GM12878 (cell line): ENCODE data around the gene TAS2R41. TPM values are rescaled to one million over a fixed set of nuclear protein-coding genes. Genes with fewer than 3 reads are reported as not detected.

ENCODE experiments used
- ATAC-seq: fragments of 200-7000 bp; cut with Tn5 transposase; 3 replicates; pipeline ENCODE4 v1.9.1; 2020; ENCODE audit warnings: mild to moderate bottlenecking, moderate library complexity
- BruUV-seq: library from RNA; stranded (reverse); fragments of 400-500 nt; replicated peaks from 2 replicates; lab custom pipeline; 2021; lab: Mats Ljungman, UMichigan
- CTCF ChIA-PET: fragments of 300-600 bp; sonication (Branson Sonifier 250); formaldehyde crosslinking; extraction: SDS; loops from one replicate; lab custom pipeline; 2021; ENCODE audit warnings: inconsistent platforms; lab: Yijun Ruan, JAX
- POLR2A ChIA-PET: fragments of 350-600 bp; formaldehyde crosslinking; extraction: SDS; loops from one replicate; lab custom pipeline; 2021; ENCODE audit warnings: inconsistent platforms; lab: Charles Lee
- RAD21 ChIA-PET: fragments of 300-600 bp; sonication (Branson Sonifier 250); formaldehyde crosslinking; loops from one replicate; lab custom pipeline; 2023; ENCODE audit warnings: antibody characterized with exemption; ENCODE audit not compliant: unreplicated experiment; lab: Charles Lee
- SMC1A ChIA-PET: fragments of 300-600 bp; sonication (Branson Sonifier 250); formaldehyde crosslinking; loops from one replicate; lab custom pipeline; 2023; ENCODE audit not compliant: unreplicated experiment, uncharacterized antibody; lab: Charles Lee
- DNase-seq: peaks from one replicate; pipeline ENCODE4 v3.0.0-alpha.2; 2011; ENCODE audit warnings: low read depth, low spot score
- FAIRE-seq: peaks from 3 replicates; lab custom pipeline; 2011; peaks lifted over from hg19 to GRCh38; lab: Jason Lieb, UNC
- H2AFZ ChIP-seq: 2 replicates; pipeline ENCODE4 v1.6.0; 2011; ENCODE audit warnings: low read depth, low read length, control low read depth; ENCODE audit not compliant: control insufficient read depth
- H3K27ac ChIP-seq: 2 replicates; pipeline ENCODE4 v1.5.1; 2011; ENCODE audit warnings: control low read depth; ENCODE audit not compliant: control insufficient read depth, insufficient read depth
- H3K27me3 ChIP-seq, 2 experiments: replicated peaks in 1 of 2; 2 replicates each; pipeline versions ENCODE4 v1.6.0 to v1.6.1; 2011; ENCODE audit warnings: low read length in 1 of 2; ENCODE audit not compliant: control insufficient read depth in 2 of 2, insufficient read depth in 2 of 2
- H3K36me3 ChIP-seq, 2 experiments: 2 replicates each; pipeline ENCODE4 v1.5.1; 2011; ENCODE audit warnings: low read length in 1 of 2; ENCODE audit not compliant: control insufficient read depth in 2 of 2, insufficient read depth in 2 of 2
- H3K4me1 ChIP-seq: 2 replicates; pipeline ENCODE4 v1.6.1; 2011; ENCODE audit warnings: mild to moderate bottlenecking, low read length, moderate library complexity, mixed read lengths; ENCODE audit not compliant: control insufficient read depth, insufficient read depth
- H3K4me2 ChIP-seq: 2 replicates; pipeline ENCODE4 v1.6.0; 2011; ENCODE audit warnings: control low read depth; ENCODE audit not compliant: control insufficient read depth, insufficient read depth
- H3K4me3 ChIP-seq: fragments of 200-600 bp; sonication (generic); 2 replicates; pipeline ENCODE4 v1.5.1; 2016
- H3K79me2 ChIP-seq: 2 replicates; pipeline ENCODE4 v1.6.0; 2011; ENCODE audit warnings: low read length; ENCODE audit not compliant: control insufficient read depth, insufficient read depth
- H3K9ac ChIP-seq: 2 replicates; pipeline ENCODE4 v1.8.0; 2011; ENCODE audit warnings: low read length, control low read depth, mixed read lengths; ENCODE audit not compliant: control insufficient read depth, insufficient read depth
- H3K9me3 ChIP-seq: replicated peaks from 3 replicates; pipeline ENCODE4 v1.5.1; 2011; ENCODE audit warnings: mild to moderate bottlenecking, low read length; ENCODE audit not compliant: control insufficient read depth, insufficient read depth
- H4K20me1 ChIP-seq: 2 replicates; pipeline ENCODE4 v1.6.0; 2011; ENCODE audit not compliant: control insufficient read depth, insufficient read depth
- CBX3 ChIP-seq: fragments of 200-600 bp; sonication (generic); IDR thresholded peaks from 2 replicates; pipeline ENCODE4 v1.6.1; 2016; ENCODE audit warnings: low read depth, borderline replicate concordance
- EP300 ChIP-seq, 2 experiments: fragments of 150-350 bp in 1 of 2; IDR thresholded peaks; 2 replicates each; pipeline ENCODE4 v1.6.1; 2011 to 2012; ENCODE audit warnings: low read depth in 2 of 2, low read length in 2 of 2, borderline replicate concordance in 1 of 2, improper control_type of control experiment in 1 of 2, inconsistent platforms in 1 of 2; ENCODE audit not compliant: control insufficient read depth in 1 of 2
- FOS ChIP-seq: IDR thresholded peaks from 3 replicates; pipeline ENCODE4 v1.6.1; 2011; ENCODE audit warnings: borderline replicate concordance; ENCODE audit not compliant: insufficient read length; ENCODE audit errors: extremely low read depth
- GATAD2B ChIP-seq: fragments of 450-650 bp; conservative IDR thresholded peaks from 2 replicates; pipeline ENCODE4 v1.6.1; 2017; ENCODE audit warnings: low read depth, mild to moderate bottlenecking, moderate library complexity
- IRF4 ChIP-seq: IDR thresholded peaks from 2 replicates; pipeline ENCODE4 v1.6.1; 2011; ENCODE audit warnings: low read depth, low read length
- JUND ChIP-seq: IDR thresholded peaks from 2 replicates; pipeline ENCODE4 v1.6.1; 2012; ENCODE audit warnings: low read depth, mild to moderate bottlenecking, low read length, improper control_type of control experiment, moderate library complexity
- KLF5 ChIP-seq: fragments of 450-650 bp; IDR thresholded peaks from 2 replicates; pipeline ENCODE4 v1.6.1; 2014; ENCODE audit warnings: mild to moderate bottlenecking; ENCODE audit not compliant: partially characterized antibody
- NBN ChIP-seq: fragments of 450-650 bp; IDR thresholded peaks from 2 replicates; pipeline ENCODE4 v1.6.1; 2016
- NR2C1 ChIP-seq: fragments of 450-650 bp; IDR thresholded peaks from 2 replicates; pipeline ENCODE4 v1.6.1; 2017; ENCODE audit warnings: antibody characterized with exemption, mild to moderate bottlenecking, moderate library complexity
- PAX5 ChIP-seq: IDR thresholded peaks from 2 replicates; pipeline ENCODE4 v1.6.1; 2011; ENCODE audit warnings: low read depth, low read length, borderline replicate concordance
- RCOR1 ChIP-seq: conservative IDR thresholded peaks from 2 replicates; pipeline ENCODE4 v1.6.1; 2012; ENCODE audit warnings: low read depth, low read length, improper control_type of control experiment
- RELA ChIP-seq: fragments of 450-650 bp; IDR thresholded peaks from 2 replicates; pipeline ENCODE4 v1.8.0; 2014; ENCODE audit warnings: borderline replicate concordance; ENCODE audit not compliant: partially characterized antibody
- SUZ12 ChIP-seq: fragments of 200-600 bp; sonication (generic); IDR thresholded peaks from one replicate; pipeline ENCODE4 v1.6.1; 2018; ENCODE audit warnings: antibody characterized with exemption, mild to moderate bottlenecking; ENCODE audit not compliant: unreplicated experiment
- TCF7 ChIP-seq: IDR thresholded peaks from 2 replicates; pipeline ENCODE4 v1.6.1; 2014; ENCODE audit warnings: antibody characterized with exemption, borderline replicate concordance
- USF1 ChIP-seq: IDR thresholded peaks from 2 replicates; pipeline ENCODE4 v1.6.1; 2011; ENCODE audit warnings: borderline replicate concordance, low read depth, mild to moderate bottlenecking, moderate library complexity, mixed read lengths, low read length; ENCODE audit not compliant: insufficient read depth; ENCODE audit errors: extremely low read length
- WRNIP1 ChIP-seq: IDR thresholded peaks from 2 replicates; pipeline ENCODE4 v1.6.1; 2011; ENCODE audit warnings: low read depth, low read length, improper control_type of control experiment, borderline replicate concordance
- ZNF622 ChIP-seq: fragments of 450-650 bp; IDR thresholded peaks from 2 replicates; pipeline ENCODE4 v1.6.1; 2017; ENCODE audit warnings: mild to moderate bottlenecking, inconsistent platforms
- in situ Hi-C: fragments of 300-500 bp; cut with MboI; formaldehyde crosslinking; loops from 9 replicates; pipeline ENCODE4 v1.14.3; 2018; ENCODE audit warnings: mixed read lengths
- intact Hi-C: fragments of 100-400 bp; cut with micrococcal nuclease; formaldehyde crosslinking; loops from one replicate; pipeline ENCODE4 v1.14.2; 2022; ENCODE audit not compliant: unreplicated experiment
- polyA plus RNA-seq, 11 experiments: library from polyadenylated mRNA; depleted of rRNA in 4 of 11; unstranded in 6 of 11; stranded (reverse) in 5 of 11; fragments of >200 nt; fragmentation: Nextera tagmentation in 4 of 11; fragmentation: Illumina TruSeq in 1 of 11; extraction: Ambion mirVana in 4 of 11; extraction: Trizol in 1 of 11; gene quantifications; 1 replicate in 1 of 11; 2 replicates in 10 of 11; pipeline versions ENCODE4 v1.2.1 to v1.2.3, GENCODE V29; 2011 to 2016; ENCODE audit warnings: inconsistent platforms in 2 of 11, missing spikeins in 2 of 11, low read depth in 1 of 11
- total RNA-seq, 4 experiments: library from RNA; depleted of rRNA in 3 of 4; stranded (reverse); fragments of >200 nt in 3 of 4; fragmentation: Illumina TruSeq in 1 of 4; extraction: Trizol in 1 of 4; gene quantifications; 2 replicates each; pipeline versions ENCODE4 v1.2.1 to v1.2.3, GENCODE V29; 2013 to 2021

Gene TAS2R41
- total and polyA plus RNA-seq, 10 of the 15 experiments (the other 5 are each of a cell fraction or from before 2014, with no cell fraction given): not detected

GRCh38 chr7:143485094-143485493 is 7.4 kb downstream of the TAS2R41 start:
- FAIRE-seq: no peak
- H2AFZ ChIP-seq: no peak overlapping the region
- H4K20me1 ChIP-seq: no peaks in the 10 kb centered on the region

More at GRCh38 chr7:143485094-143485493, 7.4 kb downstream of the TAS2R41 start:
- no peaks in the 10 kb centered on the region; a peak in 1 of 4 replicates for H3K27me3 ChIP-seq
- SMC1A ChIA-PET: no interaction called here
- H3K4me1 ChIP-seq: no peaks in the 10 kb centered on the region
- BruUV-seq: no TSS peak
- H3K9me3 ChIP-seq: no peaks in the 10 kb centered on the region
- RAD21 ChIA-PET: no interaction called here
- no peak for DNase-seq
- intact Hi-C loops: no loop called here
- no peak overlapping the region for H3K4me3 ChIP-seq
- H3K9ac ChIP-seq: no peak overlapping the region
- H3K27ac ChIP-seq: no peak overlapping the region
- TF ChIP-seq NR2C1 (no peak), KLF5 (no peak), JUND (no peak), GATAD2B (no peak), EP300 (IDR thresholded peaks at IDR 0.05; ENCODE audit: borderline replicate concordance in 1 of 2, control insufficient read depth in 1 of 2, low read depth in 2 of 2, low read length in 2 of 2) (no peak), TCF7 (no peak), WRNIP1 (no peak), FOS (no peak), PAX5 (no peak), ZNF622 (no peak), NBN (no peak), RCOR1 (no peak), SUZ12 (no peak), CBX3 (no peak), USF1 (no peak), RELA (no peak), IRF4 (no peak)
- no peaks in the 10 kb centered on the region for H3K36me3 ChIP-seq
- CTCF ChIA-PET: interaction anchor here (0.6 kb wide), 1 partner anchor 1070 kb away, joined by 5 read pairs; no protein-coding TSS in a partner anchor
- POLR2A ChIA-PET: no interaction called here
- in situ Hi-C loops: no loop called here
- no peaks in the 10 kb centered on the region for H3K79me2 ChIP-seq
- no peak for ATAC-seq
- H3K4me2 ChIP-seq: no peak overlapping the region
